Measurements from ENCODE around the gene ZNF77. TPM values are rescaled to one million over a fixed set of nuclear protein-coding genes. Genes with fewer than 3 reads are reported as not detected.

The ZNF77 gene
- total and polyA plus RNA-seq, 12 donors: 1.0 to 2.9 (median 2.3) TPM

DNA sequence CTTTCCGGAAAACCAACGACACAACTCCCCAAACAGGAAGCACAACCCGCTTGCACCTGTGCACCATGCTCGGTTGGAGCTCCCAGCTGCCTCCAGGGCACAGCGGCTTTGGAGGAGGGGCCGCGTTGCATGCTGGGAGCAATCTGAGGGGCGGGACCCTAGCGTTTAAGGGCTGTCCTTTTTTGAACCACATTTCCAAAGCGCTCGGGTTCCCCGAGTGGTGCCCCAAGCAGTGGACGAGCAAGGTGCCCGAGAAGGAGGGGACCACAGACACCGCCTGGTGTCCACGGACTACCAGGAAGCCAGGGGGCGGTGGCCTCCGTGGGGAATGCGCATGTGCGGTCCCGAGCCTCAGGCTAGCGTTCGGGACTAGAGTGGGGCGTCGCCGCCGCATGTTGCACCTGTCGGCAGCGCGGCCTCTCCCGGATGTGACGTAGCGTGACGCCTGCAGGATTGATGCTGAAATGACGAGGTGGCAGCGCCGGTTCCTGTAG, 56.0 kb downstream of the ZNF77 start:
- Histone ChIP-seq H3K27me3 (peaks cover 0 to 3% (median 0%) of the 10 kb centered on the region in 7 donors), H3K4me3 (peak overlapping the region in 8 of 10 donors; percentile 25 to 50 (median 36)), H3K27ac (peak overlapping the region in 4 of 10 donors; percentile 9 to 61 (median 24)), H3K9me3 (no peaks in the 10 kb centered on the region), H3K4me1 (peaks cover 0 to 10% (median 4%) of the 10 kb centered on the region in 9 donors), H3K36me3 (no peaks in the 10 kb centered on the region)
- TF ChIP-seq, protein P1, sequence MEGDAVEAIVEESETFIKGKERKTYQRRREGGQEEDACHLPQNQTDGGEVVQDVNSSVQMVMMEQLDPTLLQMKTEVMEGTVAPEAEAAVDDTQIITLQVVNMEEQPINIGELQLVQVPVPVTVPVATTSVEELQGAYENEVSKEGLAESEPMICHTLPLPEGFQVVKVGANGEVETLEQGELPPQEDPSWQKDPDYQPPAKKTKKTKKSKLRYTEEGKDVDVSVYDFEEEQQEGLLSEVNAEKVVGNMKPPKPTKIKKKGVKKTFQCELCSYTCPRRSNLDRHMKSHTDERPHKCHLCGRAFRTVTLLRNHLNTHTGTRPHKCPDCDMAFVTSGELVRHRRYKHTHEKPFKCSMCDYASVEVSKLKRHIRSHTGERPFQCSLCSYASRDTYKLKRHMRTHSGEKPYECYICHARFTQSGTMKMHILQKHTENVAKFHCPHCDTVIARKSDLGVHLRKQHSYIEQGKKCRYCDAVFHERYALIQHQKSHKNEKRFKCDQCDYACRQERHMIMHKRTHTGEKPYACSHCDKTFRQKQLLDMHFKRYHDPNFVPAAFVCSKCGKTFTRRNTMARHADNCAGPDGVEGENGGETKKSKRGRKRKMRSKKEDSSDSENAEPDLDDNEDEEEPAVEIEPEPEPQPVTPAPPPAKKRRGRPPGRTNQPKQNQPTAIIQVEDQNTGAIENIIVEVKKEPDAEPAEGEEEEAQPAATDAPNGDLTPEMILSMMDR (IDR thresholded peaks at IDR 0.05): peak in 3 of 9 donors; percentile 15 to 30 (median 17)
- intact Hi-C loops (cut with DNase I): loop anchor here in 5 of 10 donors (5.0 to 10.0 kb wide), 3 partner anchors 56 to 276 kb away; partner anchors contain the start of gene ZNF77 (in 1 of the 5)
- peak in 5 of 8 donors; percentile 47 to 67 (median 63) for ATAC-seq
- peak in 1 of 2 donors; percentile 33 for DNase-seq
- WGBS, 2 donors: 57 to 66% methylated on average over 37 of the region's 37 CpGs

DNA sequence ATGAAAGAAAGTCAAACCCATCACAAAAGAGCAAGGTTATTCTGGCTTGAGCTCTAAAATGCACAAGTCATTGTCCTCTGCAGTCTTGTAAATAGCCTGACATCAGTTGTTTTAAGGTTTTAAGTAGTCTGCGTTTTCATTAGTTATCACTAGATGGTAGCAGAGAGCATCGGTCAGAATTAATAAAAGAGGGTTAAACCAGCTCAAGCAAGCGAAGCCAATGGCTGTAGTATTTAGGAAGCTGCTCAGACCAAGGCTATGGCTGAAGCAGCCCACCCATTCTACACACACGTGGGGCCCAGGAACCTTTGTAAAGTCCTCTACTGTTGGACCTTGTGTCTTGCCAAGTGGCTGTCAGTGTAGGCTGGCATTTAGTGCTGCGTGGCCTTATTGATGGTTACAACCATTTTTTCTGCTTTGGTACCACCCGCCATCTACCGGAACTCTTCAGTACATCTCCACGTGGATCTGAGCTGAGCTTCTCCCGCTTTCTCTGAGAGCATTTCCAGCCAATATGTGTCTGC, 57.3 kb downstream of the ZNF77 start:
- peak overlapping the region in 1 of 10 donors; percentile 12 for H3K27ac ChIP-seq
- intact Hi-C loops (cut with DNase I): loop anchor here in 5 of 10 donors (5.0 to 10.0 kb wide), 3 partner anchors 57 to 277 kb away; partner anchors contain the start of gene ZNF77 (in 1 of the 5)

DNA sequence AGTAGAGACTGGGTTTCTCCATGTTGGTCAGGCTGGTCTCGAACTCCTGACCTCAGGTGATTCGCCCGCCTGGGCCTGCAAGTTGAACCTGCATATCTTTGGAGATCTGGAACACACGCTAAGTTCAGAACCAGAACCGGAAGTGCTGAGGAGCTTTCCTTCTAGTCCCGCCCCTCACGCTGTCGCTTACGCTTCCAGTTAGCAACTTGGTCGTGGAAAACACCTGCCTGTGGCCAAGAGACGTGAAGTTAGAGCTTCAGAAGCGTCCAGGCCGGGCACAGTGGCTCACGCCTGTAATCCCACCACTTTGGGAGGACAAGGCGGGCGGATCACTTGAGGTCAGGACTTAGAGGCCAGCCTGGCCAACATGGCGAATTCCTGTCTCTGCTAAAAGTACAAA, 59.0 kb downstream of the ZNF77 start:
- intact Hi-C loops (cut with DNase I): loop anchor here in 5 of 10 donors (5.0 to 10.0 kb wide), 3 partner anchors 59 to 279 kb away; partner anchors contain the start of gene ZNF77 (in 1 of the 5)
- Histone ChIP-seq H3K9me3 (no peaks in the 10 kb centered on the region), H3K27me3 (peaks cover 0 to 2% (median 0%) of the 10 kb centered on the region in 7 donors), H3K4me3 (no peak overlapping the region), H3K27ac (no peak overlapping the region), H3K4me1 (peaks cover 0 to 10% (median 4%) of the 10 kb centered on the region in 9 donors), H3K36me3 (no peaks in the 10 kb centered on the region)
- WGBS, 2 donors: 86 to 87% methylated on average over 17 of the region's 17 CpGs
- ATAC-seq (no peak), DNase-seq (no peak)
- TF ChIP-seq, protein P1 (IDR thresholded peaks at IDR 0.05): no peak

More for the DNA sequence above, 57.3 kb downstream of the ZNF77 start:
- Histone ChIP-seq H3K27me3 (peaks cover 0 to 3% (median 0%) of the 10 kb centered on the region in 7 donors), H3K4me3 (no peak overlapping the region), H3K36me3 (no peaks in the 10 kb centered on the region), H3K9me3 (no peaks in the 10 kb centered on the region), H3K4me1 (peaks cover 0 to 10% (median 4%) of the 10 kb centered on the region in 9 donors)
- WGBS, 2 donors: 26 to 32% methylated on average over 9 of the region's 9 CpGs
- TF ChIP-seq, protein P1 (IDR thresholded peaks at IDR 0.05): peak; percentile 50 to 76 (median 70)
- ATAC-seq (peak; percentile 34 to 78 (median 71)), DNase-seq (no peak)

DNA sequence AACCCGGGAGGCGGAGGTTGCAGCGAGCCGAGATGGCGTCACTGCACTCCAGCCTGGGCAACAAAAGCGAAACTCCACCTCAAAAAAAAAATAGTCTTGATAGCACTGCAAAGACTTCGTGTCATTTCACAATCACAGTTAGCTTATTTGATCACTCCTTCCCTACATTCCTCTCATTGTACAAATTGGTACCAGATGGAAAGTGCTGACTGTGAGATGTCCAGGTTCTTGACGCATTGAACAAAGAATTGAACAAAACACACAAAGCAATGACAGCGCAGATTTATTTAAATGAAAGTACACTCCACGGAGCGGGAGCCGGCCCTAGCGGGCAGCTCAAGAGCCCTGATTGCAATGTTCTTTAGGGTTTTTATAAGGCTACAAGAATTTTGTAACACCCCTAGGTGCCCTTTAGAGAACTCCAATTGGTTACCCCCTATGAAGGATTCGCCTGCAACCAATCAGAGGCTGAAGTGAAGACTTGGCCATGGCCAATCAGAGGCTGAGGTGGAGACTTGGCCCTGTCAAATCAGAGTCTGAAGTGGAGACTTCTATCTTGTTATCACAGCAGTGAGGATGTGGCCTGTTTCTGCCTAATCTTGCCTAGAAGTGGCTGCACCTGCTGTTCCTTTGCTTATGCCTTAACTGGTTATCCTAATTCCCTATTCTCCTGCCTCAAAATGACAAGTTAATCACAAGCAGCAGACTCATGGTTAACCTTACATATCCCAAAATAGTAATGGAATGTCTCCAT, 60.9 kb downstream of the ZNF77 start:
- peaks cover 0 to 10% (median 4%) of the 10 kb centered on the region in 9 donors for H3K4me1 ChIP-seq
- 85 to 90% methylated on average over 14 of the region's 14 CpGs for WGBS, 2 donors
- DNase-seq (no peak), ATAC-seq (no peak)
- H3K27me3 ChIP-seq: peaks cover 0 to 4% (median 0%) of the 10 kb centered on the region in 7 donors
- H3K36me3 ChIP-seq: no peaks in the 10 kb centered on the region
- no peak overlapping the region for H3K27ac ChIP-seq
- no peak overlapping the region for H3K4me3 ChIP-seq
- TF ChIP-seq, protein P1 (IDR thresholded peaks at IDR 0.05): no peak
- intact Hi-C loops (cut with DNase I): loop anchor here in 2 of 10 donors (10.0 kb wide), 2 partner anchors 61 to 281 kb away; partner anchors contain the start of gene ZNF77 (in 1 of the 2)
- H3K9me3 ChIP-seq: peaks cover 0 to 17% (median 0%) of the 10 kb centered on the region in 11 donors

All from heart right ventricle (tissue), 16 donors.